GM19395 (cell line): ENCODE measurements around the gene DOLPP1.

Experiments
- ATAC-seq: cut with Tn5 transposase; IDR thresholded peaks from one replicate; pipeline ENCODE4 v1.9.1; 2021; ENCODE audit warnings: mild to moderate bottlenecking, moderate library complexity; ENCODE audit not compliant: unreplicated experiment

DOLPP1 gene

DNA sequence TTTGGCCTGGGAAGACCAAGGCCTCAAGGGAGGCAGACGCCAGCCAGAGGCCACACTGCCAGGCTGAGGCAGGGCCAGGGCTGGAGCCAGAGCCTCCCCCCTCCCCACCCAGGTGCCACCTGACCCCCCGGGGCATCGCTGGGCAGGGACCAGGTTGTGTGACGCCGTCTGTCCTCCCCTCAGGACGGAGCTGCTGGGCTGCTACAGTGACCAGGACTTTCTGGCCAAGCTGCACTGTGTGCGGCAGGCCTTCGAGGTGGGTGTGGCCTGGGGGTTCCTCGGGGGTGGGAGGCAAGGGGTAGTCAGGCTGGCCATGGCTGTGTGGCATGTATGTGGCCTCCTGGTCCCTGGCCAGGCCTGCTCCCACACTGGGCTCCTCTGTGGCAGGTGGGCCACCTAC is 17.9 kb upstream of the DOLPP1 start:
- no peak for ATAC-seq

DNA sequence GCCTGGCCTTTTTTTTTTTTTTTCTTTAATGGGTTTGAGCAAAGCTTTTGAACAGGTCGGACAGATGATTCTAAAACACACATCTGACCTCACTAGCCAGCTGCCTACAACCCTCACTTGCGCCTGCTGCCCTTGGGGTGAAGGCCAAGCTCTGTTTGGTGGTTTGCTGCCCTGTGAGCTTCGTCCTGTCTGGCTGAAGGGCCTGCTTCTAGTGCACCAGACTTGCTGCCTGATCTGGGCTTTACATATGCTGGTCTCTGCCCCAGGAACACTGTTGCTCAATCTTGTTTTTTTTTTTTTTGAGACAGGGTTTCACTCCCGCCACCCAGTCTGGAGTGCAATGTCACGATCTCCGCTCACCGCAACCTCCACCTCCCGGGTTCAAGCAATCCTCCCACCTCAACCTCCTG is 16.4 kb upstream of the DOLPP1 start:
- ATAC-seq, result no peak

DNA sequence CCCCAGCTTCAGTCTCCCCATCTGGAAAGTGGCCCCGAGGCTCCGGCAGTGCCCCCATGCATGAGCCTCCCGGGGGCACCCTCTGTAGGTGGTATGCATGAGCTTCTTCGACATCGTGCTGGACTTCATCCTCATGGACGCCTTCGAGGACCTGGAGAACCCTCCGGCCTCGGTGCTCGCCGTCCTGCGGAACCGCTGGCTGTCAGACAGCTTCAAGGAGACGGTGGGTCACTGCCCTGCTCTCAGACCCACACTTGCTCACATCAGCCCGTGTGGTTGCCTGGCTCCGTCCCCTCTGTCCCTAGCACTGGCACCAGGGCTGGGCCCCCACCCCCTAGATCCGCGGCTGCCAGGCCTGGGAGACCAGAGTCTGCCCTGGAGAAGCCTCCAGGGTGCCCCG is 12.8 kb upstream of the DOLPP1 start:
- ATAC-seq, result no peak

DNA sequence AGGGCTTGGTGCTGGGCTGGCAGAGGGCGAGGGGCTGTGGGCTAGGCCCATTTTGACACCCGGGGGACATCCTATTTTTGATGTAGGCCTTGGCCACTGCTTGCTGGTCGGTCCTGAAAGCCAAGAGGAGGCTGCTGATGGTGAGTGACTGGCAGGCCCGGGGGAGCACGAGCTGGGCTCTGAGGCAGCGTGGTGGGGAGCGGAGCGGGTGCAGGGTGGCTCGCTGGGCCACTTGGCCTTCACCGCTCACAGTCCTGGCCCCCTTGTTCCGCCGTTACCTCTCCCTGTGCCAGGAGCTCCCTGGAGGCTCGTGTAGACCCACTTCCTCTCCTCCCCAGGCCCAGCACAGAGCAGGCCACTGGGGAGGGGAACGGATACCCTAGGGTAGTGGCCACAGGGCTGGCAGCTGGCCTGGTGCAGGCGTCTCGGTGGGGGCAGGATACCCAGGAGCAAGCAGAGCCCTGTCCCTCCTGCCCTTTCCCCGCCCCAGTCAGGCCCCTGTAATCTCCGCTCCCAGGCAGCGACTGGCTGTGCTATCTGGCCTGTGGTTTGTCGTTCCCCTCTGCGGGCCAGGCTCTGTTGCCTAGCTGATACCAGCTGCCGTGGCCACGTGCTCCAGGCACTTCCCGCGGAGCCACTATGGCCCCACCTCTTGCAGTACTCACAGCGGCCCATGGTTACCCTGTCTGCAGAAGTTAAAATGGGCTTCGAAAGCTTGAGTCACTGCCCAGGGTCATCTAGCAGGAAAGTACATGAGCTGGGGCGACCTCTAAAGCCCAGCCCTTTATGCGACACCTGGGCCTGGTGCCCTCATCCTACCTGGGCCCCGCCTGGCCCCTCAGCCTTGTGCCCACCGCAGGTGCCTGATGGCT is 11.7 kb upstream of the DOLPP1 start:
- peak; percentile 63 for ATAC-seq

DNA sequence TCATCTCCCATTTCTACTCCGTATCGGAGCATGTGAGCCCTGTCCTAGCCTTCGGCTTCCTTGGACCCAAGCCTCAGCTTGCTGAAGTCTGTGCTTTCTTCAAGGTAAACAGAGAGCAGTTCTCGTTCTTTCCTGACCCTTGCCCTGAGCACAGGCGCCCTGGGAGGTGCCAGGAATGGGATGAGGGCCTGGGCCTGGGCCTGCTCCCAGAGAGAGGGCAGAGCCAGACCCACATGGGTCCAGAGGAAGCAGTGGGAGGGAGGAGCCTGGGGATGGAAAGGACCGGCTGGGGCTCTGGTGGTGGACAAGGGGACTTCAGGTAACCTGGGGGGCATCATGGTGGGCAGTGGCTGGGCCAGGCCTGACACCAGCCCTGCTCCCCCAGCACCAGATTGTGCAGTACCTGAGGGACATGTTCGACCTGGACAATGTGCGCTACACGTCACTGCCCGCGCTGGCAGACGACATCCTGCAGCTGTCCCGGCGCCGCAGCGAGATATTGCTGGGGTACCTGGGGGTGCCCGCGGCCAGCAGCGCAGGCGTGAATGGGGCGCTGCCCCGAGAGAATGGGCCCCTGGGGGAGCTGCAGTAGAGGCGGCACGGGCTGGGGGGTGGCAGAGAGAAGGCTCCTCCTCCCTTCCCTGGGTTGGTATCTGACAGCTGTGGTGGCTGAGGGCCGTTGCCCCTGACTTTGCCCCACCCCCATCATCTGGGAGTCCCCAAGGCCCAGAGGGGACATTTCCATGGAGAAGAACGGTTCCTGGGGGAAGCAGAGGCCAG is 10.9 kb upstream of the DOLPP1 start:
- ATAC-seq, result no peak

DNA sequence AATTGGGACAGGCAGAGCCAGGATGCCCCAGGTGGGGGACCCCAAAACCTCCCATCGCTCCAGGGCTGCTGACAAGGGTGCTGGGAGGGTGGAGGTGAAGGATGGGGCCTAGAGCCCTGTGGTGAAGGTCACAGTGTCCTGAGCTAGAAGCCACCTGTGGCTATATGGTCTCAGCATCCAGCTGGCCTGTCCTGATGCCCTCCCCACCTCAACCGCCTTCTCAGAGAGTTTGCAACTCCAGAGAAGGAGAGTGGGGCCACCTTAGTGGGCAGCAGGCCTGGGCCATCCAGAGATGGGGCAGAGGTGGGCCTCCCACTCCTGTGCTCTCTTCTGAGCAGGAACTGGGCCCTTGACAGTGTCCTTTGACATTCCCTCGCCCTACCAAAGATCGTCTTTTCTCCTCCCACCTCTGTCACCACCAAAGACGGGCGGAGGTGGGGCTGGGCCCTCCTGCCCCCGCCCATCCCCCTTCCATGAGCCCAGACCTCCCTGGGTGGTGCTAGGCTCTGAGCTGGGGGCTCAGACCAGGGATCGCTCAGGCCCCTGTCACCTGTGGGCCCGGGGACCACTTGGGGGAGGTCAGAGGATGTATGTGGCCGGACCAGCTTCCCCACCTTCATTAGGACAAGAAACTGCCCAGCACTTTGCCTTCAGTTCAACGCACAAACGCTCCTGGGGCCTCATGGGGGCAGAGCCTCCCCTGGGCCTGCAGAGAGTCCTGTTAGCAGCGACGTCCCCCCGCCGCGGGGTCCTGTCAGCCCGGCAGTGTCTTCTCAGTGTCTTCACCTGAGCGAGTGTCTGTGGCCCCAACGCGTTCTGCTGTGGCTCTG is 10.0 kb upstream of the DOLPP1 start:
- ATAC-seq, result no peak

DNA sequence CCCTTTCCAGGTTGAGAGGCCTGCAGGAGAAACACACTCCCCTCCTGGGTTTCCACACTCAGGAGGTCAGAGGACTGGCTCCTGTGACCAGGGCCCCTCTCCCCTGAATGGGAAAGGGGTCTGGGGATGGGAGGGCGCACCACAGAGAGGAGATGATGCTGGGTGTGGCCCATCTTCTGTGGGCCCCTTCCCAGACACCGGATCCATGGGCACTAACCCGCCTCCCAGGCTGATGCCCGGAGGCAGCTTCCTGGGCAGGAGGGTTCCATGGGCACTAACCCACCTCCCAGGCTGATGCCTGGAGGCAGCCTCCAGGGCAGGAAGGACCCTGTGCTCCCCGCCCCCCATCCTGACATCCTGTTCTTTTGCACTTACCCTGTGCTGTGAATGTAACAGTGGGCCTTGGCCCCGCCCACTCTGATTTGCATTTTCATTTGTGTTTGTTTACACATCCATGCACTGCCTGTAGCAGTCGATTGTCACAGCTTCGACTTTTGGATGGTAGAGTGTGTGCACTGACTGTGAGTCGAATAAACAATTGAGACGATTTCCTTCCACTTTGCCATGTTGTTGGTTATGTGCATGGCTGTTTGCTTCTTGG is 9.3 kb upstream of the DOLPP1 start:
- ATAC-seq, result no peak

DNA sequence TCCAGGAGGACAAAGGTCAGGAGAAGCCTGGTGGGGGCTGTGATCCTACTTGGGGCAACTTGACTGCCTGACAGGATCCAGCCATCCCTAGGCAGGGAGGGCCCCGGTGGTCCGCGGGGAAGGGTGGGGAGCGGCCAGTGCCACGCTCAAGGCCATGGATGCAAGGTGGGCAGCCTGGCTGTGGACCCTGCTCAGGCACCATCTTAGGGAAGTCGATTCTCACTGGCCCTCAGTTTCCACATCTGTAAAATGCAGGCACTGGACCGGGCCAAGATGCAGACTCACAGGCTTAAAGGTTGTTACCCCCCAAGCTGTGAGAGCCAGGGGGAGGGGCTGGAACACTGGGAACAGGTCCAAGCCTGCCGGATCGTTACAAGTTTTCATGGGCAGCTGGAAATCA is 8.7 kb upstream of the DOLPP1 start:
- ATAC-seq, result no peak

DNA sequence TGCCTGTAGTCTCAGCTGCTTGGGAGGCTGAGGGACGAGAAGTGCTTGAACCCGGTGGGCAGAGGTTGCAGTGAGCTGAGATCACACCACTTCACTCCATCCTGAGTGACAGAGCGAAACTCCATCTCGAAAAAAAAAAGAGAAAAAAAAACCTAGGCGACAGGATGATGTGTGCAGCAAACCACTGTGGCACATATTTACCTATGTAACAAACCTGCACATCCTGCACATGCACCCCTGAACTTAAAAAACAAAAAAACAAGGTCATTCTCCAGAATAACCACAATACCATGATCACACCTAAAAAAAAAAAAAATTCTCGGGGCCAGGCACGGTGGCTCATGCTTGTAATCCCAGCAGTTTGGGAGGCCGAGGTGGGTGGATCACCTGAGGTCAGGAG is 7.5 kb upstream of the DOLPP1 start:
- no peak for ATAC-seq

DNA sequence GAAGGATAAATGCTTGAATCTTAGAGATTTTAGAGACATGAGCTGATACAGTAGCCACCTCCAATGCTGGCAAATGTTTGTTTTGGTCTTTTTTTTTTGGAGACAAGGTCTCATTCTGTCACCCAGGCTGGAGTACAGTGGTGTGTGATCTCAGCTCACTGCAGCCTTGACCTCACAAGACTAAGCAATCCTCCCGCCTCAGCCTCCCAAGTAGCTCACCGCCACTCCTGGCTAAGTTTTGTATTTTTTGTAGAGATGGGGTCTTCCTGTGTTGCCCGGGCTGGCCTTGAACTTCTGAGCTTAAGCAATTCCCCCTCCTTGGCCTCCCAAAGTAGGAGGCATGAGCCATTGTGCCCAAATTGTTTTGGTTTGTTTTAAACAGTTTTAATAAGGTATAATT is 6.8 kb upstream of the DOLPP1 start:
- no peak for ATAC-seq

DNA sequence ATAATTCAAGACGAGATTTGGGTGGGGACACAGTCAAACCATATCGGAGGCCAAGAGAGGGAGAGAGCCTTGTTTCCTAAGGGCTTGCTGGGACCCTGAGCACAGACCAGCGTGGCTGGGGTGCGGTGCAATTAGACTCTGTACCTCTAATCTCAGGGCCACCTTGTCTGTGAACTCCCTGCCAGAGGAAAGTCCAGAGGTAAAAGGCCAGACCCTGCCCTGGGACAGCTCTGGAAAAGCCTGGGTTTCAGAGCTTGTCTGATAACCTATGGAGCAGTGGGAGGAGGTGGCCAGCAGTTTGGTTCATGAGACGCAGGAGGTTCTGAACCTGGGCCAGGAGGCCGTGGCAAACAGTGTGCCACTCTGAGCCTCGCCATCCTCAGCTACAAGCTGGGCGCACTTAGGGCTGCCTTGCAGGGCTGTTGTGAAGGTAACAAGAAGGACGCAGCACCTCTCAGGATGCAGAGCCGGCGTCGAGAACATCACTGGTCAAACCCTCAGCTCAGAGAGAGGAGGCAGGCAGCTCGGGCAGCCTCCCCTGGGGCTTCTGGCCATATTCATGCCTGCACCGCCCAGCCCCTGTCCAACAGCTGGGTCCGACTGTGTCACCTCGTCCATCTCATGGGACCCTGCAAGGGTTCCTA is 4.8 kb upstream of the DOLPP1 start:
- no peak for ATAC-seq

DNA sequence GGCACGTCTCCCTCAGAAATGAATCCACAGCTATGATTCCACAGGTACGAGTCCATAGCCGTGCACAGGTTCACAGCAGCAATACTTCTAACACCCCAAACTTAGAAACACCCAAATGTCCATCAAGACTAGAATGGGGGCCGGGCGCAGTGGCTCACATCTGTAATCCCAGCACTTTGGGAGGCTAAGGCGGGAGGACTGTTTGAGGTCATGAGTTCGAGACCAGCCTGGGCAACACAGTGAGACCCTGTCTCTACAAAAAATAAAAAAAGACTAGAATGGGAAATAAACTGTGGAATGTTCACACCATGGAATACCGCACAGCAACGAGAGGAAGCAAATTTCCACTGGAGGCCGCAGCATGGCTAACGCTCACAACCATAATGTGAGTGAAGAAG is 4.3 kb upstream of the DOLPP1 start:
- ATAC-seq, result no peak

DNA sequence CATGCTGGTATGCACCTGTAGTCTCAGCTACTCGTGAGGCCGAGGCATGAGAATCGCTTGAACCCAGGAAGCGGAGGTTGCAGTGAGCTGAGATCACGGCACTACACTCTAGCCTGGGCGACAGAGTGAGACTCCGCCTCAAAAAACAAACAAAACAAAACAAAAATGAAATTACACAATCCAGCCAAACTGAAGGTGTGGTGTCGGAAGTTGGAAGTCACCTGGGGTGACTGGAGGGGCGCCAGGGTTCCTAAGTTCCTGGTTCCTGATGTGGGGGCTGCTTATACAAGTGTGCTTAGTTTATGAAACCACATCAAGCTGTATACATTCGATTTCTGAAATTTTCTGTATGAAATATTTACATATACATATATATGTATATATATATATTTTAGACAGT is 3.7 kb upstream of the DOLPP1 start:
- no peak for ATAC-seq

DNA sequence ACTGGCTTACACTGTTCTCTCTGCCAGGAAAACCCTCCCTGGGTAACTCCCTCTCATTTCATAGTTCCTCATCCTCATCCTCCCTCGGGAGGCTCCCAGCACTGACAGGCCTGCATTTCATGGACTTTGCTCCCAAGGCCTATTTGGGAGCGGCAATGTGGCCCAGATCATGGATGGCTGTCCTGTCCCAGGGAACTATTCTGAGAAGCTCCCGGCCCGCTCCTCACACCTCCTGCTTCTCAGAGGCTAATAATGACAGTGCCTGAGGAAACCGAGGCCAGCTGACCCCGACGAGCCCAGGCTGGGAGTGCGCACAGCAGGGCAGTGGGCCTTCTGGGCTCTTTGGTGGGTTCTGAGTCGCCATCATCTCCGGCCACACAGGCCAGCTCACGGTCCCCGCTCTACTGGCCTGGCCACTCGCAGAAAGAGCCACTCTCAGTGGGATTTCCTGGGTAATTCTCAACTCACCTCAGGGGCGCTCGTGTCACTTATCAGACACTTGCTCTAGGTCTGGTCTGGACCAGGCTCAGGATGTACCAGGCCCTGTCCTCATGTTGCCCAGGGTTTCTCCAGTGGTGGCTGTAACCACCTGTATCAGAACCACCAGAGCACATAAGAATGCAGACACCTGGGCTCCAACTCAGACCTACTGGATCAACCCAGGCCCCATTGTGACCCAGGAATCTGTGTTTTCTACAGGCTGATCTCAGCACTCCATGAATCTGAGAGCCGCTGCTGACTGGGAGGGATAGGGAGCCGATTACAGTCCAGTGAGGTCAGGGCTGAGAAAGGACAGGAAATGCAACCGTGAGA is 2.0 kb upstream of the DOLPP1 start:
- no peak for ATAC-seq

DNA sequence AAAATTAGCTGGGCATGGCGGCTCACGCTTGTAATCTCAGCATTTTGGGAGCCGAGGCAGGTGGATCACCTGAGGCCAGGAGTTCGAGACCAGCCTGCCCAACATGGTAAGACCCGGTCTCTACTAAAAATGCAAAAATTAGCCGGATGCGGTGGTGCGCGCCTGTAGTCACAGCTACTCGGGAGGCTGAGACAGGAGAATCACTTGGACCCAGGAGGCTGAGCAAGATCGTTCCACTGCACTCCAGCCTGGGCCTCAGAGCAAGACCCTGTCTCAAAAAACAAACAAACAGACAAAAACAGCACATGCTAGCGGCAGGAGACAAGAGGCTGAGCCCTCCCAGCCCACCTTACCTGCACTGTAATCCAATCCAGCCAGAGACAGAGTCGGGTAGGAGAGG is 1.1 kb upstream of the DOLPP1 start:
- ATAC-seq, result no peak

DNA sequence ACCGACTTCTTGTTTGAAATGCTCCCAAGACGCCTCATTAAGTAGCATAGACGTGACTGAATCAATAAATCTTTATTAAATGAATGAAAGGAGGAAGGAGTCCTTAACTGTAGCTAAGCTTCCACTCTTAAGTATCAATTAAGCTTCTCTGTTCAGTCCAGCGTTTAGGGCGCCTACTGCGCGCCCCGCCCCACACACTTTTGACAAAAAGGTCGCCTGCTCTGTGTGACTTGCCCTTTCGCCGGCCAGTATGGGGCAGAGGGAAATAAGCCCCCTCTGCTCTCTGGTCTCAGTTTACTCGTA is 662 bp upstream of the DOLPP1 start:
- ATAC-seq, result no peak

DNA sequence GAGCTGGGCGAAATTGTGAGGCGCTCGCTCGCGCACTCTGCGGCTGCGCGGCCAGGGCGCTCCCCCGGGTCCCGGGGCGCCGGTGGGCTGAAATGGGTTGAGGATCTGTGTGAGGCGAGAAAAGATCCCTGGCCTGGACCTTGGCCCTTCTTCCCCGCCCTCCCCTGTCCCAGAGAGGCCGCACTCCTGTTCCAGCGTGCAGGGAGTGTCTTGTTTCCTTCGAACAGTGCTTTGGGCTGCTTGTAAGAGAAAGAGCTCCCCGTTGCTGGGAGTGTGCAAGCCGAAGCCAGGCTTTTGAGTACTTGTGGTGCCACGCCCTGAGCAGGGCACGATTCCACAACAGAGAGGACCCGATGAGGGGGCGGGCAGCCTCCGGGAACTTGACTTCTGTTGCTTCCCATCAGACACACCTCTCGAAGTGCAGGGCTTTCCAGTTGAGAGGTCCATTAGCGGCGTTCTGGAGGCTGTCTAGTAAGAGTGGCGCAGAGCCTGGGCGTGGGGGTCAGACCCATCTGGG is 535 bp downstream of the DOLPP1 start:
- ATAC-seq, result no peak

DNA sequence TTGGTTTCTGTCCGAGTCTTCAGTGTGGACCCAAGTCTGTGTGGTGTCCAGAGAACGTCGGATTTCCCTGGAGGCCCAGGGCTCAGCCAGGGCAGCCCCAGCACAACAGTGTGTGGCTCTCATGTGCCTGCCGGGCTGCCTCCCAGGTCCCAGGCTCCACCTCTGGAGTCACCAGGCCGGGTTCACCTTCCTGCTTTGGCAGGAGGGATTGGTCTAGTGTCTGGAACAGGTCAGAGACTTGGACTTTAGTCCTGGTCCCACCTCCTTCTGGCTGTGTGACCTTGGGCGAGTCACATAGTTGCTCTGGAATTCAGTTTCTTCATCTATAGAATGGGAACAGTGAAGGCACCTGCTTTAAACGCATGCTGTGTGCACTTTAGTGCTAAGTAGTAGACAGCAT is 3.2 kb downstream of the DOLPP1 start:
- ATAC-seq, result no peak

DNA sequence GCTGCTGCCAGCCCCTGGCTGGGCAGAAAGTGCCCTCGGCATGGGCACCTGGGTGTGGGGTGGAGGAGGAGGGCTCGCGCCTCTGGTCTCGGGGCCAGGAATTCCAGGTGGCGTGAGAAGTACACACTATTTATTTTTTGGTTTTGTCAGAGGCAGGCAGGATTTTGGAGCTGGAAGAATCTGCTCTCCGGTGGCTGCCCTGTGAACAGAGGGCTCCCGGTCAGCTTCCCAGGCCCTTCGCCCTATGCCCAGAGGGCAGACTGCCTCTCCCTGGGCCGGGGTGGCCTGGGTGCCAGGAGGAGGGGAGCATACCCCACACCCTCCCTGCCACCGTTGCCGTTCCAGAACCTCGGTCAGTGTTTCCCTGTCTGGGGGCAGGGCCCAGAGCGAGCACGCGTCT is 8.3 kb downstream of the DOLPP1 start:
- no peak for ATAC-seq
